ENCODE data around the gene BRIP1.
A peak's percentile ranks its signal among the peaks of the same experiment; 100 is the strongest.

BRIP1 gene

DNA sequence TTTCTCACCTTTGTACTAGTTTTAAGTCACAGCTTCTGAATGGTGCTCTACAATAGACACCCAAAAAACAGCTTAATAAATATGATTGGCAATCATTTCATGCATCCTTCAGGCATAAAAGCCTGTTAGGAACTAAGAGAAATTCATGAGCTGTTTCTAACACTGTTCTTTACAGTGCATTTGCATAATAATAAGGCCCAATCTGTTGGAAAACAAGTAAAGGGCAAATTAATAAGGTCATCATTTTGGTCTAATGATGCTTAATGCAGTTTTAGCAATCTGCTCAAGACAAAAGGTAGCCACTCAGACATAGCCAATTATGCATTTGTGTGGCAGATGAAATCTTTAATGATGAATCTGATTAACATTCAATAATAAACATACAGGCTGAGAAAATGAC lies 216.8 kb downstream of the BRIP1 start:
- Mint-ChIP-seq H3K4me3 (no peak overlapping the region), H3K27ac (ENCODE audit: low read depth) (no peak overlapping the region), H3K27me3 (peaks cover 48% of the 10 kb centered on the region), H3K4me1 (no peaks in the 10 kb centered on the region), H3K36me3 (ENCODE audit: insufficient read depth) (no peaks in the 10 kb centered on the region), H3K9me3 (peaks cover 6% of the 10 kb centered on the region)
- no peak for DNase-seq (ENCODE audit: low spot score in 2 of 2)
- no peak for ATAC-seq (replicated peaks; ENCODE audit: extremely low read depth, poor library complexity, severe bottlenecking)

DNA sequence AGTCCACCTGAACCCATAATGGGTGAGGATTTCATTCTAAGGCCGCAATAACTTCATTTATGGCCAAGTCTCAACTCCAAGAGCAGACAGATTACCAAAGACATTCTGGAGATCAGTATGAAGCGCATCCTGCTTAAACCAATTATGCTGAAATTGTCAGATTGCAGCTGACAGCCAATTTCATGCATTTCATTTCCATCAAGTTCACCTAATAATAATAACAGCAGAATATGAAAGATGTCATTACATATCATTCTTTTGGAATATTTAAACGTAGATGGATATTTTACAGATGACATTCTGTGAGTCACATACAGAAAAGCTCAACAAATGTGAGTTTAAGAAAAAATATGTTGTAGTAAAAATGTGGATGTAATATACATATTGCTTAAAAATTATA lies 217.4 kb downstream of the BRIP1 start:
- Mint-ChIP-seq H3K27ac (ENCODE audit: low read depth) (no peak overlapping the region), H3K4me1 (no peaks in the 10 kb centered on the region), H3K36me3 (ENCODE audit: insufficient read depth) (no peaks in the 10 kb centered on the region), H3K27me3 (peaks cover 42% of the 10 kb centered on the region), H3K4me3 (no peak overlapping the region), H3K9me3 (peaks cover 5% of the 10 kb centered on the region)
- no peak for ATAC-seq (replicated peaks; ENCODE audit: extremely low read depth, poor library complexity, severe bottlenecking)
- no peak for DNase-seq (ENCODE audit: low spot score in 2 of 2)

DNA sequence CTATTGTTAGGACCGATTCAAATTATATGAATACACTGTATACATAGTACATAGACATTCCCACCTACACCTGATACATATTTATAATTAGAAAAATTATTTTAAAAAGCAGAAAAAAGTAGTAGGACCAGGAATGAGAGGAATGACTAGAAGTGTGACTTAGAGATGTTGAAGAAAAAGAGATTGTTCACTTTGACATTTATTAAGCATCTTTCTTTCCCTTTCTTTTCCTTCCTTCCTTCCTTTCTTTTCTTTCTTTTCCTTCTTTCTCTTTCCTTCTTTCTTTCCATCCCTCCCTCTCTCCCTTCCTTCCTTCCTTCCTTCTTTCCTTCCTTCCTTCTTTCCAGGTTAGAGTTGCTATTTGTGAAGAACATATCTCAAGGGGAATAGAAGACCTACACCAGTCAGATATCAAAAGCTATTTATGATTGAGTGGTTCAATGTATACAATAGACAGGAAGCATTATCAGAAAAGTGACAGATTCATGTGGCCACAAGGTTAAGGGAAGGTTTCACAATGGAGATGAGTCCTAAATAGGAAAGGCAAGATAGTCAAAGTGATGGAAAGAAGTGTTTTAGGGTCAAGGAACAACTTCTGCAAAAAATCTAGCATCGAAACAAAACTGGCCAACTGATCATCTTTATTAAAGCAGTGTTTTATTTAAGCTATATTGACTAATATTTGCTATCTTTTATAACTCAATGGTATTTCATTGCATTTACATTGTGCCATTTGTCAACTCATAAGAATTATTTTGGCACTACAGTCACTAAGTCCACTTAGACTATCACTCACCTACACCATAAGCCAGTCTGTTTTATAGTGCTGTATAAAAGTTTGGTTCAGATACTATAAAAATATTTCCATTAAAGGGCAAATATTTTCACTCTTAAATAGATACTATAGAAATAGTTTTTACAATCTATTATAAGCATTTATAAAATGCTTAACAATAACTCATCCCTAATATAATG lies 218.2 kb downstream of the BRIP1 start:
- no peaks in the 10 kb centered on the region for H3K36me3 Mint-ChIP-seq (ENCODE audit: insufficient read depth)
- no peaks in the 10 kb centered on the region for H3K9me3 Mint-ChIP-seq
- no peak for ATAC-seq (replicated peaks; ENCODE audit: extremely low read depth, poor library complexity, severe bottlenecking)
- H3K4me1 Mint-ChIP-seq, result no peaks in the 10 kb centered on the region
- no peak overlapping the region for H3K4me3 Mint-ChIP-seq
- peaks cover 34% of the 10 kb centered on the region for H3K27me3 Mint-ChIP-seq
- DNase-seq (ENCODE audit: low spot score in 2 of 2), result no peak
- no peak overlapping the region for H3K27ac Mint-ChIP-seq (ENCODE audit: low read depth)

DNA sequence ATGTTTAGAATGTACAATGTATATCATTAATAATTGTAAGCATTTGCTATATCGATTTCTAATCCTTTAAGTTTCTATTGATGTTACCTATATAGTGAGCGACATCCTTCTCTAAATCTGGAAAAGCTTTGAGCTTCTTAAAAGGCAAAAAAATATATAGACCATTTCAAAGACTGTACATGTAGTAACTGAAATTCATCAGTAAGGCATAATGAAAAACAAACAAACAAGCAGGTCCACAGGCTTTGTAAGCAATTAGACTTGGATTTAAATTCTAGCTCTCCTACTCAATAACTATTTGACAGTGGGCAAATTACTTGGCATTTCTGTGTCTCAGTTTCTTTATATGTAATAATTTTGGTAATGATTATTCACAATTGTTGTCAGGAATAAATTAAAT lies 220.6 kb downstream of the BRIP1 start:
- H3K27me3 Mint-ChIP-seq, result peaks cover 56% of the 10 kb centered on the region
- H3K36me3 Mint-ChIP-seq (ENCODE audit: insufficient read depth), result no peaks in the 10 kb centered on the region
- ATAC-seq (replicated peaks; ENCODE audit: extremely low read depth, poor library complexity, severe bottlenecking) (no peak), DNase-seq (ENCODE audit: low spot score in 2 of 2) (no peak)
- no peaks in the 10 kb centered on the region for H3K9me3 Mint-ChIP-seq
- no peak overlapping the region for H3K4me3 Mint-ChIP-seq
- no peak overlapping the region for H3K27ac Mint-ChIP-seq (ENCODE audit: low read depth)
- no peaks in the 10 kb centered on the region for H3K4me1 Mint-ChIP-seq

DNA sequence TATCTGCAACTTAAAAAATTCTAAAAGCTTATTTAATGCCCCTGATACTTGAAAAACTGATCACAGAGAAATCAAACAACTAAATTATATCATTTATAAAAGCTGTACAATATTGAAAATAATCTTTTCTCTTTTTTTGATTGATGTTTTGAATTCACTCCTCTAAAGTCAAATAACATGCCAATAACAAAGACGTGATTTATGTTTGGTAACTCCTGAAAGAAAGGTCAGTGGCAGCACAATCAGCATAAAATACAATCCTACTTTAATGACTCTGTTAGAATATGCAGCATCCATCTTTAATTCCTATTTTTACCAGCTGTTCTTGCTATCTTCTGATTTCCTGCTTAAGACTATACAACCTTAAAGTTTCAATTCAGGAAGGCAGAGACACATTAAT lies 221.6 kb downstream of the BRIP1 start:
- Mint-ChIP-seq H3K27me3 (peaks cover 57% of the 10 kb centered on the region), H3K4me3 (no peak overlapping the region), H3K36me3 (ENCODE audit: insufficient read depth) (no peaks in the 10 kb centered on the region), H3K27ac (ENCODE audit: low read depth) (no peak overlapping the region), H3K9me3 (no peaks in the 10 kb centered on the region), H3K4me1 (no peaks in the 10 kb centered on the region)
- DNase-seq (ENCODE audit: low spot score in 2 of 2), result no peak
- no peak for ATAC-seq (replicated peaks; ENCODE audit: extremely low read depth, poor library complexity, severe bottlenecking)

DNA sequence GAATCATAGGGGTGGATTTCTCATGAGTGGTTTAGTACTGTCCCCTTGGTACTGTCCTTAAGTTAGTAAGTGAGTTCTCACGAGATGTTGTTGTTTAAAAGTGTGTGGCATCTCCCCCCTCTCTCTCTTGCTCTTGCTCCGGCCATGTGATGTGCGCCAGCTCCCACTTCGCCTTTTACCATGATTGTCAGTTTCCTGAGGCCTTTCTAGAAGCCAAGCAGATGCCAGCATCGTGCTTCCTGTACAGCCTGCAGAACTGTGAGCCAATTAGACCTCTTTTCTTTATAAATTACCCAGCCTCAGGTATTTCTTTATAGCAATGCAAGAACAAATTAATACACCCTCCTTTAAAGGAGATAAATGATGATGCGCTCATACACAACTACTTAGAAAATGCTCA lies 222.2 kb downstream of the BRIP1 start:
- DNase-seq (ENCODE audit: low spot score in 2 of 2) (no peak), ATAC-seq (replicated peaks; ENCODE audit: extremely low read depth, poor library complexity, severe bottlenecking) (no peak)
- no peaks in the 10 kb centered on the region for H3K9me3 Mint-ChIP-seq
- no peak overlapping the region for H3K4me3 Mint-ChIP-seq
- no peaks in the 10 kb centered on the region for H3K36me3 Mint-ChIP-seq (ENCODE audit: insufficient read depth)
- H3K4me1 Mint-ChIP-seq, result no peaks in the 10 kb centered on the region
- no peak overlapping the region for H3K27ac Mint-ChIP-seq (ENCODE audit: low read depth)
- peaks cover 64% of the 10 kb centered on the region for H3K27me3 Mint-ChIP-seq

DNA sequence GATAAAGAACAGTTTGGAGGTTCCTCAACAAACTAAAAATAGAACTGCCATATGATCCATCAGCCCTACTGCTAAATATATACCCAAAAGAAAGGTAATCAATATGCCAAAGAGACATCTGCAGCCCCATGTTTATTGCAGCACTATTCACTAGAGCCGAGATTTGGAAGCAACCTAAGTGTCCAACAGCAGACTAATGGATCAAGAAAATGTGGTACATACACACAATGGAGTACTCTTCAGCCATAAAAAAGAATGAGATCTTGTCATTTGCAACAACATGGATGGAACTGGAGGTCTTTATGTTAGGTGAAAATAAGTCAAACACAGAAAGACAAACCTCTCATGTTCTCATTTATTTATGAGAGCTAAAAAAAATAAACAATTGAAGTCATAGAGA lies 223.5 kb downstream of the BRIP1 start:
- Mint-ChIP-seq H3K27ac (ENCODE audit: low read depth) (no peak overlapping the region), H3K27me3 (peaks cover 71% of the 10 kb centered on the region), H3K4me3 (no peak overlapping the region), H3K9me3 (no peaks in the 10 kb centered on the region), H3K36me3 (ENCODE audit: insufficient read depth) (no peaks in the 10 kb centered on the region), H3K4me1 (no peaks in the 10 kb centered on the region)
- ATAC-seq (replicated peaks; ENCODE audit: extremely low read depth, poor library complexity, severe bottlenecking), result no peak
- no peak for DNase-seq (ENCODE audit: low spot score in 2 of 2)

DNA sequence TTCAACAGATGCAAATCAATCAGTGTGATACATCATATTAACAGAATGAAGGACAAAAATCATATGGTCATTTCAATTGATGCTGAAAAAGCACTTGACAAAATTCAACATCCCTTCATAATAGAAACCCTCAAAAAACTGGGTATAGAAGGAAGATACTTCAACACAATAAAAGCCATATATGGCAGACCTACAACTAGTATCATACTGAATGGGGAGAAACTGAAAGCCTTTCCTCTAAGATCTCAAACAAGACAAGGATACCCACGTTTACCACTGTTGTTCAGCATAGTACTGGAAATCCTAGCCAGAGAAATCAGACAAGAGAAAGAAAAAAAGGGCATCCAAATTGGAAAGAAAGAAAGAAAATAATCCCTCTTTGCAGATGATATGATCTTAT lies 225.2 kb downstream of the BRIP1 start:
- ATAC-seq (replicated peaks; ENCODE audit: extremely low read depth, poor library complexity, severe bottlenecking), result no peak
- Mint-ChIP-seq H3K27me3 (peaks cover 71% of the 10 kb centered on the region), H3K36me3 (ENCODE audit: insufficient read depth) (no peaks in the 10 kb centered on the region), H3K4me1 (no peaks in the 10 kb centered on the region), H3K4me3 (no peak overlapping the region), H3K9me3 (no peaks in the 10 kb centered on the region), H3K27ac (ENCODE audit: low read depth) (no peak overlapping the region)
- DNase-seq (ENCODE audit: low spot score in 2 of 2), result no peak

DNA sequence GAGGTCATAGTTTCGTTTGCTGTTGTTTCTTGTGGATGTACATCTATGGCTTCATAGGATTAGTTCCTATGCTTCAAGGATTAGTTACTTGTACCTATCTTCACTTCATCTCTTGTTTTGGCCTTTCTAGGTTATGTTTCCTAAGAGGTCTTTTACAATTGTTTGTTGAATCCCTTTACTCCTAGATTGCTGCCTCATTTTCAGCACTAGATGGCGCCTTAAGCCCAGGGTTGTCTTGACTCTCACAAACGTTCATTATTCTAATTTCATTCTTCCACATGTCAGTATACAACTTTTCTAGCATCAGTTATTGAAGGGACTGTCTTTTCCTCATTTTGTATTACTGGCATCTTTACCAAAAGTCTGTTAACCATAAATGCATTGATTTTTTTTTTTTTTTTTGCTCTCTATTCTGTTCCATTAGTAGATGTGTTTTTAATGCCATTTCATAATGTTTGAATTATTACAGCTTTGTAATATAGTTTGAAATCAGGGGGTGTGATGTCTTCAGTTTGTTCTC lies 227.4 kb downstream of the BRIP1 start:
- no peak overlapping the region for H3K4me3 Mint-ChIP-seq
- ATAC-seq (replicated peaks; ENCODE audit: extremely low read depth, poor library complexity, severe bottlenecking) (no peak), DNase-seq (ENCODE audit: low spot score in 2 of 2) (peak; percentile 21 to 31)
- H3K4me1 Mint-ChIP-seq, result no peaks in the 10 kb centered on the region
- H3K9me3 Mint-ChIP-seq, result no peaks in the 10 kb centered on the region
- H3K36me3 Mint-ChIP-seq (ENCODE audit: insufficient read depth), result peaks cover under 1% of the 10 kb centered on the region
- no peak overlapping the region for H3K27ac Mint-ChIP-seq (ENCODE audit: low read depth)
- peaks cover 90% of the 10 kb centered on the region for H3K27me3 Mint-ChIP-seq

DNA sequence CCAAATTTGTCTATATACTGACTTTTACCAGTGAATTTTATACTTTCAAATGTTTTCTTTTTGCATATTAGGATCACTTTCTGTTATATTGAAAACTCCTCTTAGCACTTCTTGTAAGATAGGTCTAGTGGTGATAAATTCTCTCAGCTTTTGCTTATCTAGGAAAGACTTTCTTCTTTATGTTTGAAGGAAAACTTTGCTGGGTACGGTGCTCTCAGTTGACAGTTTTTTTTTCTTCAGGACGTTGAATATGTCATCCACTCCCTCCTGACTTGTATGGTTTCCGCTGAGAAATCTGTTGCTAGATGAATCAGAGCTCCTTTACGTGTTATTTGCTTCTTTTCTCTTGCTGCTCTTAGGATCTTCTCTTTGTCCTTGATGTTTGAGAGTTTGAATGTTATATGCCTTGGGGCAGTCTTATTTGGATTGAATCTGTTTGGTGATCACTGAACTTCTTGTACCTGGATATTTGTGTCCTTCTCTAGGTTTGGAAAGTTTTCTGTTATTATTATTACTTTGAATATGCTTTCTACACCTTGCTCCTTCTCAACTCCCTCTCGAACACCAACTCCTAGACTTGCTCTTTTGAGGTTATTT lies 228.3 kb downstream of the BRIP1 start:
- peaks cover 2% of the 10 kb centered on the region for H3K36me3 Mint-ChIP-seq (ENCODE audit: insufficient read depth)
- H3K4me1 Mint-ChIP-seq, result no peaks in the 10 kb centered on the region
- no peak overlapping the region for H3K4me3 Mint-ChIP-seq
- peaks cover 99% of the 10 kb centered on the region for H3K27me3 Mint-ChIP-seq
- H3K27ac Mint-ChIP-seq (ENCODE audit: low read depth), result no peak overlapping the region
- DNase-seq (ENCODE audit: low spot score in 2 of 2) (no peak), ATAC-seq (replicated peaks; ENCODE audit: extremely low read depth, poor library complexity, severe bottlenecking) (no peak)
- H3K9me3 Mint-ChIP-seq, result no peaks in the 10 kb centered on the region

DNA sequence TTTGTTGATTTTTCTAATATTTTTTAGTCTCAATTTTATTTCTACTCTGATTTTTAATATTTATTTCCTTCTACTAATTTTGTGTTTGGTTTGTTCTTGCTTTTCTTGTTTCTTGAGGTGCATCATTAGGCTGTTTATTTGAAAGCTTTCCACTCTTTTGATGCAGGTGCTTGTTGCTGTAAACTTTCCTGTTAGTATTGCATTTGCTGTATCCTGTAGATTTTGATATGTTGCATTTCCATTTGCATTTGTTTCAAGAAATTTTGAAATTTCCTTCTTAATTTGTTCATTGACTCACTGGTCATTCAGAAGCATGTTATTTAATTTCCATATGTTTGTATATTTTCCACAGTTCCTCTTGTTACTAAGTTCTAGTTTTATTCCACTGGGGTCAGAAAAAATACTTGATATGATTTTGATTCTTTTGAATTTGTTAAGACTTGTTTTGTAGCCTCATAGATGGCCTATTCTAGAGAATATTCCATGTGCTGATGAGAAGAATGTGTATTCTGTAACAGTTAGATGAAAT lies 229.3 kb downstream of the BRIP1 start:
- DNase-seq (ENCODE audit: low spot score in 2 of 2), result no peak
- Mint-ChIP-seq H3K4me3 (no peak overlapping the region), H3K36me3 (ENCODE audit: insufficient read depth) (peaks cover 2% of the 10 kb centered on the region), H3K4me1 (no peaks in the 10 kb centered on the region), H3K27ac (ENCODE audit: low read depth) (no peak overlapping the region), H3K9me3 (no peaks in the 10 kb centered on the region), H3K27me3 (peaks cover 91% of the 10 kb centered on the region)
- ATAC-seq (replicated peaks; ENCODE audit: extremely low read depth, poor library complexity, severe bottlenecking), result no peak

DNA sequence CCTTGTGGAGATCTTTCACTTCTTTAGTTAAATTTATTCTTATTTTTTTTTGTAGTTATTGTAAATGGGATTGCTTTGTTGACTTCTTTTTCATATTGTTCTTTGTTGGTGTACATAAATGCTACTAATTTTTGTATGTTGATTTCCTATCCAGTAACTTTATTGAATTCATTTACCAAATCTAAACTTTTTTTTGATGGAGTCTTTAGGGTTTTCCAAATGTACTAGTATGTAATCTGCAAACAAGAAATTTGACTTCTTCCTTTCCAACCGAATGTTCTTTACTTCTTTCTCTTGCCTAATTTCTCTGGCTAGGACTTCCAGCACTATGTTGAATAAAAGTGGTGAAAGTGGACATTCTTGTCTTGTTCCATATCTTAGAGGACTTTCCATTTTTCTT lies 230.5 kb downstream of the BRIP1 start:
- Mint-ChIP-seq H3K9me3 (no peaks in the 10 kb centered on the region), H3K4me1 (no peaks in the 10 kb centered on the region), H3K4me3 (no peak overlapping the region), H3K27ac (ENCODE audit: low read depth) (no peak overlapping the region), H3K27me3 (peaks cover 78% of the 10 kb centered on the region), H3K36me3 (ENCODE audit: insufficient read depth) (peaks cover 2% of the 10 kb centered on the region)
- ATAC-seq (replicated peaks; ENCODE audit: extremely low read depth, poor library complexity, severe bottlenecking) (no peak), DNase-seq (ENCODE audit: low spot score in 2 of 2) (no peak)

DNA sequence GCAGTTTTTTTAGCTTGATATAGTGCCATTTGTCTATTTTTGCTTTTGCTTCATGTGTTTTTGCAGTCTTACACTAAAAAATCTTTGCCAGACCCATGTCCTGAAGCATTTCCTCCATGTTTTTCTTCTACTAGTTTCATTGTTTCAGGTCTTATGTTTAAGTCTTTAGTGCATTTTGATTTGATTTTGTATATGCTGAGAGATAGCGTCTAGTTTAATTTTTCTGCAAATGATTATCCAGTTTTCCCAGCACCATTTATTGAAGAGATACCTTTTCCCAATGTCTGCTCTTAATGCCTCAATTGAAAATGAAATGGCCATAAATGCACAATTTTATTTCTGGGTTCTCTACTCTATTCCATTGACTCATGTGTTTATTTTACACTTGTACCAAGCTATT lies 231.5 kb downstream of the BRIP1 start:
- Mint-ChIP-seq H3K36me3 (ENCODE audit: insufficient read depth) (peaks cover 2% of the 10 kb centered on the region), H3K9me3 (no peaks in the 10 kb centered on the region), H3K27ac (ENCODE audit: low read depth) (no peak overlapping the region), H3K27me3 (peaks cover 79% of the 10 kb centered on the region), H3K4me1 (no peaks in the 10 kb centered on the region), H3K4me3 (no peak overlapping the region)
- ATAC-seq (replicated peaks; ENCODE audit: extremely low read depth, poor library complexity, severe bottlenecking) (no peak), DNase-seq (ENCODE audit: low spot score in 2 of 2) (no peak)

All from central memory CD8-positive, alpha-beta T cell (primary cell).